ENCODE results near the gene NF1.

- TF ChIP-seq EZH2 (IDR thresholded peaks at IDR 0.05) (no peak), POLR2AphosphoS5 (IDR thresholded peaks at IDR 0.05; ENCODE audit: borderline replicate concordance, low read depth, low read length) (no peak), FOXP2 (optimal IDR thresholded peaks at IDR 0.05; ENCODE audit: control extremely low read depth, extremely low read length, insufficient read depth) (no peak)
Measured at GRCh38 chr17:31236712-31237111, 141.9 kb downstream of the NF1 start.

Measured in SK-N-MC (cell line).